ENCODE data around the gene IFT22. TPM values are rescaled to one million over a fixed set of nuclear protein-coding genes. Genes with fewer than 3 reads are reported as not detected.

Gene IFT22
- total and polyA plus RNA-seq, 2 of the 8 experiments (the other 6 are each of a cell fraction or from before 2014, with no cell fraction given) = 17.7 to 18.9 TPM

DNA sequence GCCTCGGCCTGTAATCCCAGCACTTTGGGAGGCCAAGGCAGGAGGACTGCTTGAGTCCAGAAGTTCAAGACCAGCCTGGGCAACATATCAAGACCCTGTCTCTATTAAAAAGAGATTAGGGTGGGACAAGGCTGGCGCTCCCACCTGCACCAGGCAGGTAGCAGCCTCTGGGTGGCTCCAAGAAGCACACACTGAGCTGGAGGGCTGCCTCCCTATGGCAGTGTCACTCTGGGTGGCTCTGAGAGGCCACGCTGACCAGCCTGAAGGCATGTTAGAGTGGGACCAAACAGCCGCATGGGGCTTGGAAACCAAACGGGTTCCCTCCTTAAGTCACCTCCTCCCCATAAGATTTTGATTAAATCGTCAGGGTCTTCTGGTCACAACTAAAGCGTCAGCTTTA, 21.3 kb upstream of the IFT22 start:
- FAIRE-seq (no peak), DNase-seq (ENCODE audit: low read depth in 1 of 2, low spot score in 2 of 2) (no peak)
- no peak overlapping the region for H3K9ac ChIP-seq (replicated peaks in 1 of 4; ENCODE audit: extremely low read depth in 1 of 4, low read depth in 3 of 4, low read length in 3 of 4)
- H3K4me1 ChIP-seq (replicated peaks in 1 of 4; ENCODE audit: control insufficient read depth in 3 of 4, insufficient read depth in 4 of 4, low read length in 3 of 4) = no peaks in the 10 kb centered on the region
- CTCF ChIA-PET (ENCODE audit: partially characterized antibody) = interaction anchor here (0.5 to 1.5 kb wide), 2 partner anchors 10 to 472 kb away, joined by 5 read pairs; no protein-coding TSS in a partner anchor
- no peaks in the 10 kb centered on the region for H3K27me3 ChIP-seq (replicated peaks in 1 of 4; ENCODE audit: control insufficient read depth in 3 of 4, extremely low read depth in 1 of 4, insufficient read depth in 3 of 4, low read length in 3 of 4)
- no peak overlapping the region for H2BK5ac ChIP-seq (ENCODE audit: low read depth, low read length)
- no peak overlapping the region for H4K5ac ChIP-seq (ENCODE audit: insufficient read length, low read depth, low read length)
- no peaks in the 10 kb centered on the region for H3K79me2 ChIP-seq (ENCODE audit: control insufficient read depth in 1 of 2, insufficient read depth in 2 of 2, low read length in 2 of 2)
- no peak overlapping the region for H2BK20ac ChIP-seq (ENCODE audit: low read length)
- H3K9me3 ChIP-seq (ENCODE audit: insufficient read depth in 2 of 2, low read depth in 1 of 2, low read length in 1 of 2) = no peaks in the 10 kb centered on the region
- H4K20me1 ChIP-seq (replicated peaks in 1 of 2; ENCODE audit: control insufficient read depth in 1 of 2, insufficient read depth in 2 of 2, low read length in 2 of 2) = no peaks in the 10 kb centered on the region
- H4K8ac ChIP-seq (ENCODE audit: extremely low read depth, insufficient read depth, low read length) = no peak overlapping the region; the same call in 1 of the 2 replicates
- H4K91ac ChIP-seq (replicated peaks; ENCODE audit: insufficient read length, low read length) = no peak overlapping the region
- no peak overlapping the region for H2AK5ac ChIP-seq (ENCODE audit: low read depth, low read length)
- no peak overlapping the region for H2AFZ ChIP-seq (ENCODE audit: low read length)
- H3K18ac ChIP-seq (ENCODE audit: extremely low read depth, low read length) = no peak overlapping the region; the same call in 1 of the 2 replicates
- WGBS, 2 experiments (ENCODE audit: extremely low coverage in 1 of 2, insufficient coverage in 1 of 2, insufficient read length in 1 of 2, insufficient replicate concordance in 2 of 2, low coverage in 1 of 2, low lambda C conversion rate in 2 of 2, missing lambda C conversion rate in 1 of 2) = 85% methylated on average over 7 of the region's 7 CpGs; no CpG with 5 or more reads in 1 of the 2 experiments
- H3K4ac ChIP-seq (replicated peaks; ENCODE audit: insufficient read length, low read depth, low read length) = no peak overlapping the region
- no peak overlapping the region for H3K56ac ChIP-seq (replicated peaks; ENCODE audit: insufficient read length, low read depth, low read length)
- H3K23me2 ChIP-seq (ENCODE audit: low read depth, low read length) = no peaks in the 10 kb centered on the region
- H2BK15ac ChIP-seq (ENCODE audit: low read length) = no peak overlapping the region
- no peak overlapping the region for H2BK12ac ChIP-seq (ENCODE audit: low read depth, low read length)
- H2BK120ac ChIP-seq (replicated peaks; ENCODE audit: low read depth, low read length) = no peak overlapping the region
- H3K36me3 ChIP-seq (ENCODE audit: control insufficient read depth in 2 of 4, insufficient read depth in 4 of 4, low read length in 3 of 4) = no peaks in the 10 kb centered on the region
- no peak overlapping the region for H3K14ac ChIP-seq (ENCODE audit: insufficient read length)
- no peak overlapping the region for H3K4me3 ChIP-seq (ENCODE audit: extremely low read depth in 1 of 4, insufficient read depth in 2 of 4, low read depth in 3 of 4, low read length in 4 of 4)
- H3K27ac ChIP-seq (ENCODE audit: low read depth, low read length) = no peak overlapping the region
- H3K4me2 ChIP-seq (ENCODE audit: insufficient read depth in 1 of 2, low read depth in 2 of 2, low read length in 2 of 2) = no peak overlapping the region
- POLR2A ChIA-PET (ENCODE audit: partially characterized antibody) = interaction anchor here (1.3 kb wide), 1 partner anchor 21 kb away, joined by 6 read pairs; the partner anchor contains the start of gene IFT22
- H3K23ac ChIP-seq (ENCODE audit: insufficient read length) = no peak overlapping the region
- no peaks in the 10 kb centered on the region for H3K79me1 ChIP-seq (ENCODE audit: low read depth, low read length)
- TF ChIP-seq BACH1 (IDR thresholded peaks at IDR 0.05; ENCODE audit: low read length) (no peak), ZNF274 (IDR thresholded peaks at IDR 0.05; ENCODE audit: borderline replicate concordance, extremely low read depth, low read length) (no peak), RBBP5 (IDR thresholded peaks at IDR 0.05; ENCODE audit: borderline replicate concordance, low read depth, low read length) (no peak), CREB1 (IDR thresholded peaks at IDR 0.05) (no peak)

Data from H1 (cell line).